Measurements from ENCODE around the gene ERCC4. TPM values are rescaled to one million over a fixed set of nuclear protein-coding genes. Genes with fewer than 3 reads are reported as not detected.

Gene ERCC4
- total RNA-seq, 1 experiment from 2014 or later = 18.8 TPM

DNA sequence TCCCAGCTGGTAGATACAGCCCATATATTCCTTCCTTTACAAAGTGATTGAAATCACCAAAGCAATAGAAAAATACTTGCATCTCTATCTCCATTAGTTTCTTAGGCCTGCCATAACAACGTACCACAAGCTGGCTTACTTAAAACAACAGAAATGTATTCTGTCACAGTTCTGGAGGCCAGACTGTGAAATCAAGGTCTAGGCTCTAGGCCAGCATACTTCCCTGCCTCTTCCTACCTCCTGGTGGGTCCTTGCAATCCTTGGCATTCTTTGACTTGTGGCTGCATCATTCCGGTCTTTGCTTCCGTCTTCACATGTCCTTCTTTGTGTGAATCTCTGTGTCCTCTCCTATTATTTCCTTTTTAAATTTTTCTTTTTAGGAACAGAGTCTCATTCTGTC lies 62.5 kb downstream of the ERCC4 start:
- DNase-seq (ENCODE audit: low spot score) = no peak
- H3K27me3 ChIP-seq (replicated peaks; ENCODE audit: insufficient read depth, low read depth, low read length, poor library complexity) = no peaks in the 10 kb centered on the region

DNA sequence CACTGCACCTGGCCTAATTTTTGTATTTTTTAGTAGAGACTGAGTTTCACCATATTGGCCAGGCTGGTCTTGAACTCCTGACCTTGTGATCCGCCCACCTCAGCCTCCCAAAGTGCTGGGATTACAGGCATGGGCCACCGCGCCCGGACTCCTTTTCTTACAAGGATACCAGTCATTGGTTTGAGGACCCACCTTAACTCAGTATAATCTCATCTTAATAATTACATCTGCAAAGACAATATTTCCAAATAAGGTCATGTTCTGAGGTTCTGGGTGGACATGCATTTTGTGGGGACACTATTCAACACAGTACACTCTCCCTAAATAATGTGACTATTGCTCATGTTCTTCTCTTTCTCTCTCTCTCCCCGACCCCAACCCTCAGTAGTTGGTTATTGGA lies 63.7 kb downstream of the ERCC4 start:
- TF ChIP-seq EZH2 (IDR thresholded peaks at IDR 0.05; ENCODE audit: borderline replicate concordance, low read depth, low read length, poor library complexity, severe bottlenecking) (no peak), CTCF (conservative IDR thresholded peaks at IDR 0.05; ENCODE audit: low read depth, low read length) (no peak)
- BruUV-seq (replicated peaks) = no TSS peak
- Histone ChIP-seq H3K9me3 (ENCODE audit: low read depth, low read length, poor library complexity, severe bottlenecking) (no peaks in the 10 kb centered on the region), H3K27ac (ENCODE audit: low read depth, low read length, poor library complexity, severe bottlenecking) (no peak overlapping the region), H3K36me3 (ENCODE audit: insufficient read depth, low read length, poor library complexity, severe bottlenecking) (no peaks in the 10 kb centered on the region), H3K4me1 (ENCODE audit: insufficient read depth, low read length, poor library complexity, severe bottlenecking) (no peaks in the 10 kb centered on the region), H3K4me3 (ENCODE audit: low read depth, low read length, poor library complexity, severe bottlenecking) (no peak overlapping the region), H3K27me3 (replicated peaks; ENCODE audit: insufficient read depth, low read depth, low read length, poor library complexity) (no peaks in the 10 kb centered on the region)
- ChIA-PET CTCF (no interaction called here), POLR2A (ENCODE audit: low non-redundant PET) (no interaction called here)
- DNase-seq (ENCODE audit: low spot score) = no peak
- intact Hi-C loops (cut with micrococcal nuclease; ENCODE audit: unreplicated experiment) = no loop called here

More for the DNA sequence above, 62.5 kb downstream of the ERCC4 start:
- H3K27ac ChIP-seq (ENCODE audit: low read depth, low read length, poor library complexity, severe bottlenecking) = no peak overlapping the region
- no TSS peak for BruUV-seq (replicated peaks)
- no peaks in the 10 kb centered on the region for H3K36me3 ChIP-seq (ENCODE audit: insufficient read depth, low read length, poor library complexity, severe bottlenecking)
- no peak overlapping the region for H3K4me3 ChIP-seq (ENCODE audit: low read depth, low read length, poor library complexity, severe bottlenecking)
- H3K9me3 ChIP-seq (ENCODE audit: low read depth, low read length, poor library complexity, severe bottlenecking) = no peaks in the 10 kb centered on the region
- intact Hi-C loops (cut with micrococcal nuclease; ENCODE audit: unreplicated experiment) = no loop called here
- ChIA-PET POLR2A (ENCODE audit: low non-redundant PET) (no interaction called here), CTCF (no interaction called here)
- no peaks in the 10 kb centered on the region for H3K4me1 ChIP-seq (ENCODE audit: insufficient read depth, low read length, poor library complexity, severe bottlenecking)
- TF ChIP-seq EZH2 (IDR thresholded peaks at IDR 0.05; ENCODE audit: borderline replicate concordance, low read depth, low read length, poor library complexity, severe bottlenecking) = no peak
- no peak for TF ChIP-seq CTCF (conservative IDR thresholded peaks at IDR 0.05; ENCODE audit: low read depth, low read length)

DNA sequence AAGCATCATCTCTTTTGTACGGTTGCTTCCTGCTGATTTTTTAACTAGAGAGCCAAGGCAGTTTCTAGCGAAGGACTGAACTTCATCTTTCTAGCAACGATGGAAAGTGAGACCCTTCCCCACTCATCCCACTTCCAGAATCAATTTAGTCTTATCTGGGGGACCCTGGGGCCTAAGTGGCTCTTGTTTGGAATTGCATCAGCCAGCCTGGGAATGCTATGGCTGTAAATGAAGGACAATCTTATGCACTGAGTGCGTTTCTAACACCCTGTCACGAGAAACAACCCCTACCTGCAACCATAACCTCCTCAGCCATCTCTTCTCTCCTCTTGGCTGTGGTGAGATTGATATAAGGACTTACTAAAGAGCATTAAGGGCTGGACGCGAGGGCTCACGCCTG lies 64.8 kb downstream of the ERCC4 start:
- H3K9me3 ChIP-seq (ENCODE audit: low read depth, low read length, poor library complexity, severe bottlenecking) = no peaks in the 10 kb centered on the region
- TF ChIP-seq CTCF (conservative IDR thresholded peaks at IDR 0.05; ENCODE audit: low read depth, low read length) (no peak), EZH2 (IDR thresholded peaks at IDR 0.05; ENCODE audit: borderline replicate concordance, low read depth, low read length, poor library complexity, severe bottlenecking) (no peak)
- ChIA-PET CTCF (no interaction called here), POLR2A (ENCODE audit: low non-redundant PET) (no interaction called here)
- no peak overlapping the region for H3K4me3 ChIP-seq (ENCODE audit: low read depth, low read length, poor library complexity, severe bottlenecking)
- intact Hi-C loops (cut with micrococcal nuclease; ENCODE audit: unreplicated experiment) = no loop called here
- no peaks in the 10 kb centered on the region for H3K27me3 ChIP-seq (replicated peaks; ENCODE audit: insufficient read depth, low read depth, low read length, poor library complexity)
- no peak overlapping the region for H3K27ac ChIP-seq (ENCODE audit: low read depth, low read length, poor library complexity, severe bottlenecking)
- no TSS peak for BruUV-seq (replicated peaks)
- DNase-seq (ENCODE audit: low spot score) = no peak
- no peaks in the 10 kb centered on the region for H3K4me1 ChIP-seq (ENCODE audit: insufficient read depth, low read length, poor library complexity, severe bottlenecking)
- no peaks in the 10 kb centered on the region for H3K36me3 ChIP-seq (ENCODE audit: insufficient read depth, low read length, poor library complexity, severe bottlenecking)

All from A673 (cell line).